WTC11 (cell line): ENCODE results near the gene EYS. TPM values are rescaled to one million over a fixed set of nuclear protein-coding genes. Genes with fewer than 3 reads are reported as not detected.

Experiments used
- ATAC-seq: fragments of 200-7000 bp; cut with Tn5 transposase; 2 replicates; pipeline ENCODE4 v1.10.0; 2021; ENCODE audit warnings: mild to moderate bottlenecking, moderate library complexity
- CTCF ChIA-PET: fragments of 300-600 bp; sonication (Branson Sonifier 250); formaldehyde crosslinking; loops from one replicate; lab custom pipeline; 2021; ENCODE audit warnings: antibody characterized with exemption; lab: Charles Lee
- POLR2A ChIA-PET: fragments of 350-600 bp; sonication (Branson Sonifier 250); formaldehyde crosslinking; loops from one replicate; lab custom pipeline; 2021; ENCODE audit warnings: antibody characterized with exemption; lab: Charles Lee
- DNase-seq: peaks from one replicate; pipeline ENCODE4 v3.0.0; 2021; ENCODE audit warnings: low spot score
- H3K27ac Mint-ChIP-seq: 2 replicates; pipeline ENCODE4 v1.8.0; 2021; ENCODE audit warnings: mixed read lengths
- H3K27me3 Mint-ChIP-seq: 2 replicates; pipeline ENCODE4 v1.8.0; 2021; ENCODE audit warnings: low read depth, mild to moderate bottlenecking, moderate library complexity, mixed read lengths
- H3K36me3 Mint-ChIP-seq: 2 replicates; pipeline ENCODE4 v1.8.0; 2021; ENCODE audit warnings: mixed read lengths
- H3K4me1 Mint-ChIP-seq: 2 replicates; pipeline ENCODE4 v1.8.0; 2022; ENCODE audit warnings: mixed read lengths
- H3K4me3 Mint-ChIP-seq: 2 replicates; pipeline ENCODE4 v1.8.0; 2021; ENCODE audit warnings: mild to moderate bottlenecking, moderate library complexity, mixed read lengths
- H3K9me3 Mint-ChIP-seq: 2 replicates; pipeline ENCODE4 v1.8.0; 2021; ENCODE audit warnings: mixed read lengths
- CREB1 ChIP-seq: sonication (generic); formaldehyde crosslinking; IDR thresholded peaks from 2 replicates; pipeline ENCODE4 v1.8.0; 2023; ENCODE audit warnings: mild to moderate bottlenecking, missing genetic modification reagents
- EMX1 ChIP-seq: fragments of 250-450 bp; sonication (Bioruptor Pico); IDR thresholded peaks from 2 replicates; pipeline ENCODE4 v1.8.0; 2021; ENCODE audit warnings: mild to moderate bottlenecking
- FOXJ3 ChIP-seq: sonication (generic); formaldehyde crosslinking; IDR thresholded peaks from 2 replicates; pipeline ENCODE4 v1.9.0; 2021; ENCODE audit warnings: missing genetic modification reagents, mild to moderate bottlenecking, borderline replicate concordance
- GRHL2 ChIP-seq: fragments of 250-450 bp; sonication (Bioruptor Pico); IDR thresholded peaks from 2 replicates; pipeline ENCODE4 v1.8.0; 2022; ENCODE audit warnings: mild to moderate bottlenecking, moderate library complexity; ENCODE audit not compliant: insufficient replicate concordance, severe bottlenecking
- GTF2I ChIP-seq: fragments of 250-450 bp; sonication (Bioruptor Pico); conservative IDR thresholded peaks from 2 replicates; pipeline ENCODE4 v1.4.0; 2021; ENCODE audit warnings: mild to moderate bottlenecking
- IRF2 ChIP-seq: sonication (generic); formaldehyde crosslinking; IDR thresholded peaks from 2 replicates; pipeline ENCODE4 v1.8.0; 2022; ENCODE audit warnings: low read depth, missing genetic modification reagents, borderline replicate concordance
- MYBL2 ChIP-seq: sonication (generic); formaldehyde crosslinking; IDR thresholded peaks from 2 replicates; pipeline ENCODE4 v1.8.1; 2023; ENCODE audit warnings: mild to moderate bottlenecking, moderate library complexity, missing genetic modification reagents
- NFATC4 ChIP-seq: fragments of 250-450 bp; sonication (Bioruptor Pico); IDR thresholded peaks from 2 replicates; pipeline ENCODE4 v1.9.0; 2021; ENCODE audit warnings: mild to moderate bottlenecking
- ZNF219 ChIP-seq: sonication (generic); formaldehyde crosslinking; IDR thresholded peaks from 2 replicates; pipeline ENCODE4 v1.8.0; 2023; ENCODE audit warnings: missing genetic modification reagents, mild to moderate bottlenecking, borderline replicate concordance
- ZNF232 ChIP-seq: sonication (generic); formaldehyde crosslinking; IDR thresholded peaks from 2 replicates; pipeline ENCODE4 v1.8.0; 2022; ENCODE audit warnings: mild to moderate bottlenecking, missing genetic modification reagents
- ZNF423 ChIP-seq: fragments of 250-450 bp; sonication (Bioruptor Pico); IDR thresholded peaks from 2 replicates; pipeline ENCODE4 v2.1.2; 2022; ENCODE audit warnings: mild to moderate bottlenecking, moderate library complexity
- total RNA-seq: library from RNA; stranded (reverse); gene quantifications from 3 replicates; pipeline ENCODE4 v1.2.3, GENCODE V29; 2021
- TF ChIP-seq, protein P1 (sequence below): fragments of 250-450 bp; sonication (Bioruptor Pico); IDR thresholded peaks from 2 replicates; pipeline ENCODE4 v2.1.2; 2022; ENCODE audit warnings: mild to moderate bottlenecking, moderate library complexity
- TF ChIP-seq, protein P2 (sequence below): fragments of 250-450 bp; sonication (Bioruptor Pico); IDR thresholded peaks from 2 replicates; pipeline ENCODE4 v1.9.0; 2021; ENCODE audit warnings: mild to moderate bottlenecking
- TF ChIP-seq, protein P3 (sequence below): sonication (generic); formaldehyde crosslinking; IDR thresholded peaks from 2 replicates; pipeline ENCODE4 v1.8.0; 2023; ENCODE audit warnings: missing genetic modification reagents
- TF ChIP-seq, protein P4 (sequence below): sonication (generic); formaldehyde crosslinking; IDR thresholded peaks from 2 replicates; pipeline ENCODE4 v1.8.1; 2022; ENCODE audit warnings: low read depth, missing genetic modification reagents, borderline replicate concordance
- TF ChIP-seq, protein P5 (sequence below): sonication (generic); formaldehyde crosslinking; IDR thresholded peaks from 2 replicates; pipeline ENCODE4 v1.8.1; 2023; ENCODE audit warnings: mild to moderate bottlenecking, missing genetic modification reagents, borderline replicate concordance
- TF ChIP-seq, protein P6 (sequence below): sonication (generic); formaldehyde crosslinking; IDR thresholded peaks from 2 replicates; pipeline ENCODE4 v1.8.0; 2022; ENCODE audit warnings: mild to moderate bottlenecking, missing genetic modification reagents
- TF ChIP-seq, protein P7 (sequence below): sonication (generic); formaldehyde crosslinking; IDR thresholded peaks from 2 replicates; pipeline ENCODE4 v1.8.0; 2023; ENCODE audit warnings: mild to moderate bottlenecking, missing genetic modification reagents

Gene EYS
- total RNA-seq, 1 experiment from 2014 or later, result not detected

DNA sequence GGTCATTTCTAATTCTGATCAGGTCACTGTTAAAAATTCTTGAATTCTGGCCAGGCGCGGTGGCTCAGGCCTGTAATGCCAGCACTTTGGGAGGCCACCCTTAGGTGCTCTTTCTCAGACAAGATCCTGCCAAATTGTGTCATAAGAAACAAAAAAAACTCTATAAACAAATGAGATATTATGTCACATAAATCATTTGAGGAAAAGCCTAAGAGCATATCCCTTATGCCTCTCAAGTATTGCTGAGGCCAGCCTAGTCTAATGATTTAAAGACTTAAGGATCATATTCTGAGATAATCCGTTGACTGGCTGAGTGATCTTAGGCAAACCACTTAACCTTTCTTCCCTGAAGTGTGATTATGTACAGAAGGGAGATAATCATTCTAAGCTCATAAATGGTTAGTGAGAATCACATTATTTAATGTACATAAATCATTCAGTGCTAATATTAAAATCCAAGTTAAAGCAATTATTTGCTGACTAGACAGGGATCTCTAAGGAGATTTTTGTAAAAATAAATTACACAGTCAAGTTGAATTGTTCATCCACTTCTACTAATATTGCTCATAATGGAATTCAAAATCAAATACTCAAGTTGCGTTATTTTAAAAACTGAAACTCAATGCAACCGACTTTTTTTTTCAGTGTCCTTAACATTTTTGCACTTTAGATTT, 1706.1 kb downstream of the EYS start:
- DNase-seq (no peak), ATAC-seq (no peak)
- Mint-ChIP-seq H3K27me3 (no peaks in the 10 kb centered on the region; the same call in 1 of the 2 replicates), H3K4me1 (no peaks in the 10 kb centered on the region), H3K9me3 (peaks cover 23% of the 10 kb centered on the region), H3K4me3 (no peak overlapping the region), H3K36me3 (peaks cover 5% of the 10 kb centered on the region), H3K27ac (no peak overlapping the region)
- no peak for TF ChIP-seq CREB1 (CRISPR knock-in tag)
- TF ChIP-seq ZNF423, result no peak
- TF ChIP-seq, protein P1, sequence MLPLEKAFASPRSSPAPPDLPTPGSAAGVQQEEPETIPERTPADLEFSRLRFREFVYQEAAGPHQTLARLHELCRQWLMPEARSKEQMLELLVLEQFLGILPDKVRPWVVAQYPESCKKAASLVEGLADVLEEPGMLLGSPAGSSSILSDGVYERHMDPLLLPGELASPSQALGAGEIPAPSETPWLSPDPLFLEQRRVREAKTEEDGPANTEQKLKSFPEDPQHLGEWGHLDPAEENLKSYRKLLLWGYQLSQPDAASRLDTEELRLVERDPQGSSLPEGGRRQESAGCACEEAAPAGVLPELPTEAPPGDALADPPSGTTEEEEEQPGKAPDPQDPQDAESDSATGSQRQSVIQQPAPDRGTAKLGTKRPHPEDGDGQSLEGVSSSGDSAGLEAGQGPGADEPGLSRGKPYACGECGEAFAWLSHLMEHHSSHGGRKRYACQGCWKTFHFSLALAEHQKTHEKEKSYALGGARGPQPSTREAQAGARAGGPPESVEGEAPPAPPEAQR (CRISPR knock-in tag), result no peak
- TF ChIP-seq, protein P2, sequence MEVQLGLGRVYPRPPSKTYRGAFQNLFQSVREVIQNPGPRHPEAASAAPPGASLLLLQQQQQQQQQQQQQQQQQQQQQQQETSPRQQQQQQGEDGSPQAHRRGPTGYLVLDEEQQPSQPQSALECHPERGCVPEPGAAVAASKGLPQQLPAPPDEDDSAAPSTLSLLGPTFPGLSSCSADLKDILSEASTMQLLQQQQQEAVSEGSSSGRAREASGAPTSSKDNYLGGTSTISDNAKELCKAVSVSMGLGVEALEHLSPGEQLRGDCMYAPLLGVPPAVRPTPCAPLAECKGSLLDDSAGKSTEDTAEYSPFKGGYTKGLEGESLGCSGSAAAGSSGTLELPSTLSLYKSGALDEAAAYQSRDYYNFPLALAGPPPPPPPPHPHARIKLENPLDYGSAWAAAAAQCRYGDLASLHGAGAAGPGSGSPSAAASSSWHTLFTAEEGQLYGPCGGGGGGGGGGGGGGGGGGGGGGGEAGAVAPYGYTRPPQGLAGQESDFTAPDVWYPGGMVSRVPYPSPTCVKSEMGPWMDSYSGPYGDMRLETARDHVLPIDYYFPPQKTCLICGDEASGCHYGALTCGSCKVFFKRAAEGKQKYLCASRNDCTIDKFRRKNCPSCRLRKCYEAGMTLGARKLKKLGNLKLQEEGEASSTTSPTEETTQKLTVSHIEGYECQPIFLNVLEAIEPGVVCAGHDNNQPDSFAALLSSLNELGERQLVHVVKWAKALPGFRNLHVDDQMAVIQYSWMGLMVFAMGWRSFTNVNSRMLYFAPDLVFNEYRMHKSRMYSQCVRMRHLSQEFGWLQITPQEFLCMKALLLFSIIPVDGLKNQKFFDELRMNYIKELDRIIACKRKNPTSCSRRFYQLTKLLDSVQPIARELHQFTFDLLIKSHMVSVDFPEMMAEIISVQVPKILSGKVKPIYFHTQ (CRISPR knock-in tag), result no peak
- TF ChIP-seq GRHL2, result no peak
- TF ChIP-seq GTF2I (CRISPR knock-in tag), result no peak
- TF ChIP-seq EMX1, result no peak
- TF ChIP-seq, protein P3, sequence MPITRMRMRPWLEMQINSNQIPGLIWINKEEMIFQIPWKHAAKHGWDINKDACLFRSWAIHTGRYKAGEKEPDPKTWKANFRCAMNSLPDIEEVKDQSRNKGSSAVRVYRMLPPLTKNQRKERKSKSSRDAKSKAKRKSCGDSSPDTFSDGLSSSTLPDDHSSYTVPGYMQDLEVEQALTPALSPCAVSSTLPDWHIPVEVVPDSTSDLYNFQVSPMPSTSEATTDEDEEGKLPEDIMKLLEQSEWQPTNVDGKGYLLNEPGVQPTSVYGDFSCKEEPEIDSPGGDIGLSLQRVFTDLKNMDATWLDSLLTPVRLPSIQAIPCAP (CRISPR knock-in tag), result no peak
- no peak for TF ChIP-seq MYBL2 (CRISPR knock-in tag)
- no peak for TF ChIP-seq IRF2 (CRISPR knock-in tag)
- TF ChIP-seq ZNF219 (CRISPR knock-in tag), result no peak
- TF ChIP-seq, protein P4, sequence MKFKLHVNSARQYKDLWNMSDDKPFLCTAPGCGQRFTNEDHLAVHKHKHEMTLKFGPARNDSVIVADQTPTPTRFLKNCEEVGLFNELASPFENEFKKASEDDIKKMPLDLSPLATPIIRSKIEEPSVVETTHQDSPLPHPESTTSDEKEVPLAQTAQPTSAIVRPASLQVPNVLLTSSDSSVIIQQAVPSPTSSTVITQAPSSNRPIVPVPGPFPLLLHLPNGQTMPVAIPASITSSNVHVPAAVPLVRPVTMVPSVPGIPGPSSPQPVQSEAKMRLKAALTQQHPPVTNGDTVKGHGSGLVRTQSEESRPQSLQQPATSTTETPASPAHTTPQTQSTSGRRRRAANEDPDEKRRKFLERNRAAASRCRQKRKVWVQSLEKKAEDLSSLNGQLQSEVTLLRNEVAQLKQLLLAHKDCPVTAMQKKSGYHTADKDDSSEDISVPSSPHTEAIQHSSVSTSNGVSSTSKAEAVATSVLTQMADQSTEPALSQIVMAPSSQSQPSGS, result no peak
- TF ChIP-seq, protein P5, sequence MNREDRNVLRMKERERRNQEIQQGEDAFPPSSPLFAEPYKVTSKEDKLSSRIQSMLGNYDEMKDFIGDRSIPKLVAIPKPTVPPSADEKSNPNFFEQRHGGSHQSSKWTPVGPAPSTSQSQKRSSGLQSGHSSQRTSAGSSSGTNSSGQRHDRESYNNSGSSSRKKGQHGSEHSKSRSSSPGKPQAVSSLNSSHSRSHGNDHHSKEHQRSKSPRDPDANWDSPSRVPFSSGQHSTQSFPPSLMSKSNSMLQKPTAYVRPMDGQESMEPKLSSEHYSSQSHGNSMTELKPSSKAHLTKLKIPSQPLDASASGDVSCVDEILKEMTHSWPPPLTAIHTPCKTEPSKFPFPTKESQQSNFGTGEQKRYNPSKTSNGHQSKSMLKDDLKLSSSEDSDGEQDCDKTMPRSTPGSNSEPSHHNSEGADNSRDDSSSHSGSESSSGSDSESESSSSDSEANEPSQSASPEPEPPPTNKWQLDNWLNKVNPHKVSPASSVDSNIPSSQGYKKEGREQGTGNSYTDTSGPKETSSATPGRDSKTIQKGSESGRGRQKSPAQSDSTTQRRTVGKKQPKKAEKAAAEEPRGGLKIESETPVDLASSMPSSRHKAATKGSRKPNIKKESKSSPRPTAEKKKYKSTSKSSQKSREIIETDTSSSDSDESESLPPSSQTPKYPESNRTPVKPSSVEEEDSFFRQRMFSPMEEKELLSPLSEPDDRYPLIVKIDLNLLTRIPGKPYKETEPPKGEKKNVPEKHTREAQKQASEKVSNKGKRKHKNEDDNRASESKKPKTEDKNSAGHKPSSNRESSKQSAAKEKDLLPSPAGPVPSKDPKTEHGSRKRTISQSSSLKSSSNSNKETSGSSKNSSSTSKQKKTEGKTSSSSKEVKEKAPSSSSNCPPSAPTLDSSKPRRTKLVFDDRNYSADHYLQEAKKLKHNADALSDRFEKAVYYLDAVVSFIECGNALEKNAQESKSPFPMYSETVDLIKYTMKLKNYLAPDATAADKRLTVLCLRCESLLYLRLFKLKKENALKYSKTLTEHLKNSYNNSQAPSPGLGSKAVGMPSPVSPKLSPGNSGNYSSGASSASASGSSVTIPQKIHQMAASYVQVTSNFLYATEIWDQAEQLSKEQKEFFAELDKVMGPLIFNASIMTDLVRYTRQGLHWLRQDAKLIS (CRISPR knock-in tag), result no peak
- TF ChIP-seq, protein P6, sequence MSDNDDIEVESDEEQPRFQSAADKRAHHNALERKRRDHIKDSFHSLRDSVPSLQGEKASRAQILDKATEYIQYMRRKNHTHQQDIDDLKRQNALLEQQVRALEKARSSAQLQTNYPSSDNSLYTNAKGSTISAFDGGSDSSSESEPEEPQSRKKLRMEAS (CRISPR knock-in tag), result no peak
- no peak for TF ChIP-seq FOXJ3 (CRISPR knock-in tag)
- no peak for TF ChIP-seq ZNF232 (CRISPR knock-in tag)
- TF ChIP-seq NFATC4 (CRISPR knock-in tag), result no peak
- TF ChIP-seq, protein P7, sequence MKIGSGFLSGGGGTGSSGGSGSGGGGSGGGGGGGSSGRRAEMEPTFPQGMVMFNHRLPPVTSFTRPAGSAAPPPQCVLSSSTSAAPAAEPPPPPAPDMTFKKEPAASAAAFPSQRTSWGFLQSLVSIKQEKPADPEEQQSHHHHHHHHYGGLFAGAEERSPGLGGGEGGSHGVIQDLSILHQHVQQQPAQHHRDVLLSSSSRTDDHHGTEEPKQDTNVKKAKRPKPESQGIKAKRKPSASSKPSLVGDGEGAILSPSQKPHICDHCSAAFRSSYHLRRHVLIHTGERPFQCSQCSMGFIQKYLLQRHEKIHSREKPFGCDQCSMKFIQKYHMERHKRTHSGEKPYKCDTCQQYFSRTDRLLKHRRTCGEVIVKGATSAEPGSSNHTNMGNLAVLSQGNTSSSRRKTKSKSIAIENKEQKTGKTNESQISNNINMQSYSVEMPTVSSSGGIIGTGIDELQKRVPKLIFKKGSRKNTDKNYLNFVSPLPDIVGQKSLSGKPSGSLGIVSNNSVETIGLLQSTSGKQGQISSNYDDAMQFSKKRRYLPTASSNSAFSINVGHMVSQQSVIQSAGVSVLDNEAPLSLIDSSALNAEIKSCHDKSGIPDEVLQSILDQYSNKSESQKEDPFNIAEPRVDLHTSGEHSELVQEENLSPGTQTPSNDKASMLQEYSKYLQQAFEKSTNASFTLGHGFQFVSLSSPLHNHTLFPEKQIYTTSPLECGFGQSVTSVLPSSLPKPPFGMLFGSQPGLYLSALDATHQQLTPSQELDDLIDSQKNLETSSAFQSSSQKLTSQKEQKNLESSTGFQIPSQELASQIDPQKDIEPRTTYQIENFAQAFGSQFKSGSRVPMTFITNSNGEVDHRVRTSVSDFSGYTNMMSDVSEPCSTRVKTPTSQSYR (CRISPR knock-in tag), result no peak
- CTCF ChIA-PET, result no interaction called here
- POLR2A ChIA-PET, result no interaction called here
